ENCODE results near the gene MBTD1. TPM values are rescaled to one million over a fixed set of nuclear protein-coding genes. Genes with fewer than 3 reads are reported as not detected.

Gene MBTD1
- total RNA-seq, 4 donors from 2014 or later: 20.9 to 26.7 (median 24.0) TPM

DNA sequence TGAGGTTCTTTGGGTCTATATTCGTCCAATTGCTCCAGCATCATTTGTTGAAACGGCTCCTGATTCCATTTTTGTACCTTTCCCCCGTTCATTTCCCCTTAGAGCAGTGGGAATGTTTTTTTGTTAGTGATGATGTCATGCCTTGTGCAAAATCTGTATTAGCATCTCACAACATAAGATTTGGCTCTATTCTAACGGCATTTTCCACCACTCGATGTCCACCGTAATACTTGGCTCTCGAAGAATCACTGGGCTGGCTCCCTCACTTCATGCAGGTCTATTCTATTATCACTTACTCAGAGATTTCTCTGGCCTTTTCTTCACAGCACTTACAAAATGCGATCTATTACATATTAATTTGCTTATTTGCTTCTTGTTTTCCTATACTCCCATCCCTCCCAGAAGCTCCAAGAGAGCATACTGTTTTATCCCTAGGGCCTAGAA lies 107.1 kb downstream of the MBTD1 start:
- no peak for DNase-seq (ENCODE audit: low spot score in 2 of 2)
- H3K4me3 ChIP-seq (ENCODE audit: low read depth, poor library complexity, severe bottlenecking): no peak overlapping the region
- intact Hi-C loops (cut with DNase I; ENCODE audit: low total_unique reads): no loop called here
- 13% methylated on average over 8 of the region's 8 CpGs for WGBS, 2 donors
- TF ChIP-seq POLR2A (IDR thresholded peaks at IDR 0.05): no peak

DNA sequence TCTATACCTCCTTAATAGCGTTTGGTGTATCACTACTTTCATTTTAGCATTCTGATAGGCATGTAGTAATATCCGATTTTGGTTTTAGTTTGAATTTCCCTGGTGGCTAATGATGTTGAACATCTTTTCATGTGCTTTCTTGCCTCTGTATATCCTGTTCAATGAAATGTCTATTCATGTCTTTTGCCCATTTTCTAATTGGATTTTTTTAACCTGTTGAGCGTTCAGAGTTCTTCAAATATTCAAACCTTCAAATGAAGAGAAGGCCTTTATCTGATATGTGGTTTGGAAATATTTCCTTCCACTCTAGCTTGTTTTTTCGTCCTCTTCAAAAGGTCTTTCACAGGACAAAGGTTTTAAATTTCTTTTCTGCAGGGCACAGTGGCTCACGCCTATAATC lies 108.9 kb downstream of the MBTD1 start:
- no peak for DNase-seq (ENCODE audit: low spot score in 2 of 2)
- intact Hi-C loops (cut with DNase I; ENCODE audit: low total_unique reads): no loop called here
- 85 to 88% methylated on average over 5 of the region's 5 CpGs for WGBS, 2 donors
- no peak overlapping the region for H3K4me3 ChIP-seq (ENCODE audit: low read depth, poor library complexity, severe bottlenecking)
- TF ChIP-seq POLR2A (IDR thresholded peaks at IDR 0.05): no peak
- TF ChIP-seq, protein P1, sequence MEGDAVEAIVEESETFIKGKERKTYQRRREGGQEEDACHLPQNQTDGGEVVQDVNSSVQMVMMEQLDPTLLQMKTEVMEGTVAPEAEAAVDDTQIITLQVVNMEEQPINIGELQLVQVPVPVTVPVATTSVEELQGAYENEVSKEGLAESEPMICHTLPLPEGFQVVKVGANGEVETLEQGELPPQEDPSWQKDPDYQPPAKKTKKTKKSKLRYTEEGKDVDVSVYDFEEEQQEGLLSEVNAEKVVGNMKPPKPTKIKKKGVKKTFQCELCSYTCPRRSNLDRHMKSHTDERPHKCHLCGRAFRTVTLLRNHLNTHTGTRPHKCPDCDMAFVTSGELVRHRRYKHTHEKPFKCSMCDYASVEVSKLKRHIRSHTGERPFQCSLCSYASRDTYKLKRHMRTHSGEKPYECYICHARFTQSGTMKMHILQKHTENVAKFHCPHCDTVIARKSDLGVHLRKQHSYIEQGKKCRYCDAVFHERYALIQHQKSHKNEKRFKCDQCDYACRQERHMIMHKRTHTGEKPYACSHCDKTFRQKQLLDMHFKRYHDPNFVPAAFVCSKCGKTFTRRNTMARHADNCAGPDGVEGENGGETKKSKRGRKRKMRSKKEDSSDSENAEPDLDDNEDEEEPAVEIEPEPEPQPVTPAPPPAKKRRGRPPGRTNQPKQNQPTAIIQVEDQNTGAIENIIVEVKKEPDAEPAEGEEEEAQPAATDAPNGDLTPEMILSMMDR (IDR thresholded peaks at IDR 0.05): no peak

DNA sequence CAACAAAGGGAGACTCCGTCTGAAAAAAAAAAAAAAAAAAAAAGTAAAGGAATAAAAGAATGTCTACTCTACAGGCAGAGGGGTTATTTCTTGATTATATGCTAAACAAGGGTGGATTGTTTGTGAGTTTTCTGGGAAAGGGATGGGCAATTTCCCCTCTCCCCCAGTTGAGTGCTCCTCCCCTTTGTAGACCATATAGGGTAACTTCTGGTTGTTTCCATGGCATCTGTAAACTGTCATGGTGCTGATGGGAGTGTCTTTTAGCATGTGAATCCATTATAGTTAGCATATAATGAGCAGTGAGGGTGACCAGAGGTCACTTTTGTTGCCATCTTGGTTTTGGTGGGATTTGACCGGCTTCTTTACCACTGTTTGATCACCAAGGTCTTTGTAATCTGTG lies 110.7 kb downstream of the MBTD1 start:
- no peak for DNase-seq (ENCODE audit: low spot score in 2 of 2)
- WGBS, 2 donors: 87 to 97% methylated on average over 2 of the region's 2 CpGs
- no peak overlapping the region for H3K4me3 ChIP-seq (ENCODE audit: low read depth, poor library complexity, severe bottlenecking)
- intact Hi-C loops (cut with DNase I; ENCODE audit: low total_unique reads): no loop called here
- TF ChIP-seq, protein P1 (IDR thresholded peaks at IDR 0.05): no peak
- TF ChIP-seq POLR2A (IDR thresholded peaks at IDR 0.05): no peak

DNA sequence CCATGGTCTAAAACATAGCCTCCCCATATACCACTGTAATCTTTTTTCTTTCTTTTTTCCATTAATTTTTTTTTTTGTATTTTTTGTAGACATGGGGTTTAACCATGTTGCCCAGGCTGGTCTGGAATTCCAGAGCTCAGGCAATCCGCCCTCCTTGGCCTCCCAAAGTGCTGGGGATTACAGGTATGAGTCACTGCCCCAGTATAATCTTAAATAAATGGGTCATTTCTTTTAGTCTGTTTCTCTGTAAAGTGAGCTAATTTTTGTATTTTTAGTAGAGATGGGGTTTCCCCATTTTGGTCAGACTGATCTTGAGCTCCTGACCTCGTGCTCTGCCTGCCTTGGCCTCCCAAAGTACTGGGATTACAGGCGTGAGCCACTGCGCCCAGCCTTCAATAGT lies 112.2 kb downstream of the MBTD1 start:
- DNase-seq (ENCODE audit: low spot score in 2 of 2): no peak
- intact Hi-C loops (cut with DNase I; ENCODE audit: low total_unique reads): no loop called here
- H3K4me3 ChIP-seq (ENCODE audit: low read depth, poor library complexity, severe bottlenecking): no peak overlapping the region
- TF ChIP-seq, protein P1 (IDR thresholded peaks at IDR 0.05): no peak
- WGBS, 2 donors: 71 to 80% methylated on average over 4 of the region's 4 CpGs

DNA sequence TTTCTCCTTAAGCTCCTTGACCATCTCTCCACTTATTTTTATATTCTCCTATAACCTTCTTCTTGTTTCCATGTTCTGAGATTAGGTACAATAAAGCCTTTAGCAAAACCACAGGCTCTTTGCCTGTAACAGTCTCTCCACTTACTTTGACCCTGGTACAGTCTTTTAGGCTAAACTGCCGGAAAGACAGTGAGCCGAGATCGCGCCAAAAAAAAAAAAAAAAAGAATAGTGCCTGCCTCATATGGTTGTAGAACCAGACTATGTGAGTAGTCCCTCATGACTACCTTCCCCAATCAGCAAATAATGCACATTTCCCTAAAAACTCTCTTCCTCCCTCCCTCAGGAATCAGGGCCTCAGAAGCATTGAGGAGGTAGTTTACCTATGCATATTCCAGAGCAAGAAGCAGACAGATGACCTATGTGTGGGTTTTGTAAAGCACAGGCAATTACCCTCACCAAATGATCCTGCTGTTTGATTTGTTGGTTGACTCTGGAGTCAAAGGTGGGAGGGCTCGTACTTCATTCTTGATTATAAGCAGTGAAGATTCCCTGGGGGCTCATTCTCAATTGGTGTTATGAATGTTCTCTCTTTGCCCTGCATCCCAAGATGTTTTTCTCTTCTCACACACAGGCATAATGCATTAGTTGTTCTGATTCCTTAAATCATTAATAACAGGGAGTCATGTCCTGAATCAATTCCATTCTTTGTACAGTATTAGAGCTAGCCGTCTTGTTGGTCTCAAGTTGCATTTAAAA lies 115.4 kb downstream of the MBTD1 start:
- intact Hi-C loops (cut with DNase I; ENCODE audit: low total_unique reads): no loop called here
- no peak overlapping the region for H3K4me3 ChIP-seq (ENCODE audit: low read depth, poor library complexity, severe bottlenecking)
- TF ChIP-seq, protein P1 (IDR thresholded peaks at IDR 0.05): no peak
- no peak for TF ChIP-seq POLR2A (IDR thresholded peaks at IDR 0.05)
- 70 to 73% methylated on average over 6 of the region's 6 CpGs for WGBS, 2 donors
- no peak for DNase-seq (ENCODE audit: low spot score in 2 of 2)

DNA sequence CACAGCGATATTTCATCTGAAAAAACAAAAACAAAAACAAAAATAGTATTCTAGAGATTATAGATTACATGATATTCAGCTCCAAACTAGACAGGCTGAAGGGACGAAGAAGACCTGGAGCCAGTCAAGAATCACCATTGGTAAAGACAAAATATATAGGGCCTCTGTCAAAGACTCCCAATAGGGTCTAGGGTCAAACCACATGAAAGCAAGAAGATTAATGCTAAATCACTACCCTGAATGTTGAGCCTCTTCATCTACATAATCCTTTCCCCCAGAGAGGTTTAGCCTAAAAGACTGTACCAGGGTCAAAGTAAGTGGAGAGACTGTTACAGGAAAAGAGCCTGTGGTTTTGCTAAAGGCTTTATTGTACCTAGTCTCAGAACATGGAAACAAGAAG lies 117.3 kb downstream of the MBTD1 start:
- 93 to 96% methylated on average over 2 of the region's 2 CpGs for WGBS, 2 donors
- H3K4me3 ChIP-seq (ENCODE audit: low read depth, poor library complexity, severe bottlenecking): no peak overlapping the region
- no peak for TF ChIP-seq POLR2A (IDR thresholded peaks at IDR 0.05)
- TF ChIP-seq, protein P1 (IDR thresholded peaks at IDR 0.05): no peak
- intact Hi-C loops (cut with DNase I; ENCODE audit: low total_unique reads): no loop called here
- DNase-seq (ENCODE audit: low spot score in 2 of 2): no peak
